Lung (tissue), 12 donors: Measurements from ENCODE around the gene C15orf62. TPM values are rescaled to one million over a fixed set of nuclear protein-coding genes. Genes with fewer than 3 reads are reported as not detected.

Experiments used
- ATAC-seq: fragments of 200-7000 bp; cut with Tn5 transposase; one replicate; pipeline ENCODE4 v1.9.1; 2020; ENCODE audit warnings: moderate number of reproducible peaks; ENCODE audit not compliant: insufficient read depth, low FRiP score
- DNase-seq, 3 donors: peaks; one replicate each; pipeline ENCODE4 v3.0.0-alpha.2; 2013 to 2017
- H3K27ac ChIP-seq, 2 donors: one replicate each; pipeline ENCODE4 v1.5.1; 2013; ENCODE audit warnings: mild to moderate bottlenecking in 2 of 2, moderate library complexity in 2 of 2, control low read depth in 1 of 2, inconsistent platforms in 1 of 2, low read depth in 1 of 2, low read length in 1 of 2
- H3K27me3 ChIP-seq, 3 donors: one replicate each; pipeline ENCODE4 v1.5.1; 2013; ENCODE audit warnings: low read length in 2 of 3; ENCODE audit not compliant: control insufficient read depth in 3 of 3, insufficient read depth in 3 of 3
- H3K36me3 ChIP-seq, 4 donors: one replicate each; pipeline ENCODE4 v1.5.1; 2013; ENCODE audit warnings: low read length in 4 of 4, mild to moderate bottlenecking in 1 of 4, moderate library complexity in 1 of 4; ENCODE audit not compliant: control insufficient read depth in 4 of 4, insufficient read depth in 4 of 4
- H3K4me1 ChIP-seq, 5 donors: one replicate each; pipeline ENCODE4 v1.5.1; 2013; ENCODE audit warnings: low read length in 5 of 5, mild to moderate bottlenecking in 2 of 5, moderate library complexity in 1 of 5; ENCODE audit not compliant: control insufficient read depth in 5 of 5, insufficient read depth in 5 of 5
- H3K4me3 ChIP-seq: one replicate; pipeline ENCODE4 v1.5.1; 2013; ENCODE audit warnings: mild to moderate bottlenecking, control low read depth, moderate library complexity
- H3K9ac ChIP-seq, 2 donors: one replicate each; pipeline ENCODE4 v1.5.1; 2013; ENCODE audit warnings: low read length in 2 of 2, control low read depth in 1 of 2; ENCODE audit not compliant: insufficient read depth in 1 of 2
- H3K9me3 ChIP-seq, 4 donors: one replicate each; pipeline ENCODE4 v1.5.1; 2013; ENCODE audit warnings: low read length in 3 of 4, mild to moderate bottlenecking in 1 of 4, moderate library complexity in 1 of 4; ENCODE audit not compliant: control insufficient read depth in 4 of 4, insufficient read depth in 3 of 4
- WGBS, 2 donors: extraction: QIAGEN DNeasy Blood & Tissue Kit; methylation state at CpG; one replicate each; pipeline ENCODE4 v1.1.7; 2013; 5-methylcytosine and 5-hydroxymethylcytosine counted together
- polyA plus RNA-seq, 2 donors: library from polyadenylated mRNA; stranded (reverse); fragments of 200-250 nt; gene quantifications; one replicate each; pipeline ENCODE4 v1.2.1, GENCODE V29; 2013
- total RNA-seq, 2 donors: library from RNA; depleted of rRNA in 1 of 2; stranded (reverse); fragments of >200 nt in 1 of 2; gene quantifications; one replicate each; pipeline ENCODE4 v1.2.1, GENCODE V29; 2014 to 2021
- TF ChIP-seq, protein P1 (sequence below): IDR thresholded peaks from 2 replicates; pipeline ENCODE4 v1.5.1; 2012; ENCODE audit warnings: mild to moderate bottlenecking; ENCODE audit errors: control extremely low read depth, extremely low read depth
- donor health status: control.
- donor health status: control.
- donor health status: Bipolar disorder and iron deficiency.
- donor health status: healthy.
- donor health status: DM: yes; HTN: yes; CAD: no.

Gene C15orf62
- total and polyA plus RNA-seq, 4 donors: 0.34 to 1.5 (median 0.73) TPM

DNA sequence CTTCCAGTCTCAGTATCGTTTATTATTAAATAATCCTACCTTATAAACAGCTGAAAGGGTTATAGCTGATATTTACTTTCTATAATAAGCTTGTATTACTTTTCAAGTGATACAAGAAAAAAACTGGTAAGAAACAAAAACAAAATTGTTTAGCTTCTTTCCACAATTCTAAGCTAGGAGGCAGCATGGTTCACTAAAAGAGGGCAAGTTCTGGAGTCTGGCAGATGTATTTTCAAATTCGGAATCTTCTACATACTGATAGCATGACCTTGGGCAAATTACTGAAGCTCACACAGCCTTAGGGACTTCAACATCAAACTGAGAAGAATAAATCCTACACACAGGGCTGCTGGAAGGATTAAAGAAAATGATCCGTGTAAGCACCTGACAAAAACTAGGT is 15.4 kb downstream of the C15orf62 start:
- H3K27me3 ChIP-seq: no peaks in the 10 kb centered on the region
- no peak for ATAC-seq
- H3K36me3 ChIP-seq: peaks cover 0 to 2% (median 0%) of the 10 kb centered on the region in 4 donors
- no peak for DNase-seq
- H3K4me1 ChIP-seq: peaks cover 6 to 23% (median 11%) of the 10 kb centered on the region in 5 donors
- 86 to 88% methylated on average over 3 of the region's 3 CpGs for WGBS, 2 donors
- H3K4me3 ChIP-seq: no peak overlapping the region
- no peak overlapping the region for H3K9ac ChIP-seq
- peak overlapping the region in 1 of 2 donors; percentile 46 for H3K27ac ChIP-seq
- no peaks in the 10 kb centered on the region for H3K9me3 ChIP-seq
- TF ChIP-seq, protein P1, sequence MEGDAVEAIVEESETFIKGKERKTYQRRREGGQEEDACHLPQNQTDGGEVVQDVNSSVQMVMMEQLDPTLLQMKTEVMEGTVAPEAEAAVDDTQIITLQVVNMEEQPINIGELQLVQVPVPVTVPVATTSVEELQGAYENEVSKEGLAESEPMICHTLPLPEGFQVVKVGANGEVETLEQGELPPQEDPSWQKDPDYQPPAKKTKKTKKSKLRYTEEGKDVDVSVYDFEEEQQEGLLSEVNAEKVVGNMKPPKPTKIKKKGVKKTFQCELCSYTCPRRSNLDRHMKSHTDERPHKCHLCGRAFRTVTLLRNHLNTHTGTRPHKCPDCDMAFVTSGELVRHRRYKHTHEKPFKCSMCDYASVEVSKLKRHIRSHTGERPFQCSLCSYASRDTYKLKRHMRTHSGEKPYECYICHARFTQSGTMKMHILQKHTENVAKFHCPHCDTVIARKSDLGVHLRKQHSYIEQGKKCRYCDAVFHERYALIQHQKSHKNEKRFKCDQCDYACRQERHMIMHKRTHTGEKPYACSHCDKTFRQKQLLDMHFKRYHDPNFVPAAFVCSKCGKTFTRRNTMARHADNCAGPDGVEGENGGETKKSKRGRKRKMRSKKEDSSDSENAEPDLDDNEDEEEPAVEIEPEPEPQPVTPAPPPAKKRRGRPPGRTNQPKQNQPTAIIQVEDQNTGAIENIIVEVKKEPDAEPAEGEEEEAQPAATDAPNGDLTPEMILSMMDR: no peak

DNA sequence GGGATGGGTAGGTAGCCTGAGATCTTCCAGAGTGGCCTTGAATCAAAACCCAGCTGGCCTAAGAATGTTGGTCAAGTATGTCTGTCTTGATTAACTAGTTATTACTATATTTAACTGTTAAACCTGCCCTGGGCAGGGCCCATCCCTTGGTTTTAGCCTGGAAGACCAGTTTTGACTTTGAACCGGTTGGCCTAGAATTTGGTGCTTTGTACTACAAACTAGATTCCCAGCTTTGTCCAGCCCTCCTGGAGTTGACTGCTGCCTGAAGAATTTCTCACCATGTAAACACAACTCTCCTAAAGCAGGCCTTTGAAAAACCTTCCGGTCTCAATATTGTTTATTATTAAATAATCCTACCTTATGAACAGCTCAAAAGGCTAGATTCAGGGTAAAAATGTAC is 16.0 kb downstream of the C15orf62 start:
- Histone ChIP-seq H3K4me1 (peaks cover 6 to 23% (median 11%) of the 10 kb centered on the region in 5 donors), H3K4me3 (no peak overlapping the region), H3K27ac (peak overlapping the region in 1 of 2 donors; percentile 46), H3K36me3 (peaks cover 0 to 4% (median 0%) of the 10 kb centered on the region in 4 donors), H3K9me3 (no peaks in the 10 kb centered on the region), H3K9ac (no peak overlapping the region), H3K27me3 (no peaks in the 10 kb centered on the region)
- 63 to 82% methylated on average over 2 of the region's 2 CpGs for WGBS, 2 donors
- ATAC-seq (no peak), DNase-seq (peak in 2 of 3 donors; percentile 35 to 55)
- TF ChIP-seq, protein P1: no peak

DNA sequence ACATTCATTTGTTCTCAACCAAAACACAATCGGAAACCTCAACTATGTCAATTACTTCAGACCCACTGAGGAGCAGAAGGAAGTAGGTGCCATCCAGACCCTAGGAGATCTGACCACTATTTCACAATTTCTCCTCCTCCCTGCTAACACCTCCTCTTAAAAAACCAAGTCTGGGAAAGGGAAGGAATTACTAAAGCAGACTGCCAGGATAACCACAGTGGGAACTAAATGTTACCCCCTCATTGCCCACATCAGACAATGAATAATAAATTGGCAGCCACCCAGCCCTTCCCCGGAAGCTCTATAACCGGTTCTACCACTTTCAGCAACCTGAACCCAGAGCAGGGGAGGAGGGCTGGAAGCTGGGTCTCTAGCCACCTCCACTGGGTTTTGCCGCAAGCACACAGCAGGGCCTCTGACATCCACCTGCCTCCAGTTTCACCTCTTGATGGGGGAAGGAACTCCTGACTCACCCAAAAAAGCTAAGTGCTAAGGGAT is 17.6 kb downstream of the C15orf62 start:
- no peaks in the 10 kb centered on the region for H3K27me3 ChIP-seq
- ATAC-seq (peak; percentile 43), DNase-seq (peak; percentile 69 to 81 (median 76))
- WGBS, 2 donors: 9 to 14% methylated on average over 4 of the region's 4 CpGs
- no peak overlapping the region for H3K9ac ChIP-seq
- peak overlapping the region in 1 of 2 donors; percentile 49 for H3K27ac ChIP-seq
- no peak overlapping the region for H3K4me3 ChIP-seq
- H3K36me3 ChIP-seq: peaks cover 0 to 5% (median 0%) of the 10 kb centered on the region in 4 donors
- TF ChIP-seq, protein P1: no peak
- H3K4me1 ChIP-seq: peaks cover 6 to 23% (median 11%) of the 10 kb centered on the region in 5 donors
- H3K9me3 ChIP-seq: no peaks in the 10 kb centered on the region

DNA sequence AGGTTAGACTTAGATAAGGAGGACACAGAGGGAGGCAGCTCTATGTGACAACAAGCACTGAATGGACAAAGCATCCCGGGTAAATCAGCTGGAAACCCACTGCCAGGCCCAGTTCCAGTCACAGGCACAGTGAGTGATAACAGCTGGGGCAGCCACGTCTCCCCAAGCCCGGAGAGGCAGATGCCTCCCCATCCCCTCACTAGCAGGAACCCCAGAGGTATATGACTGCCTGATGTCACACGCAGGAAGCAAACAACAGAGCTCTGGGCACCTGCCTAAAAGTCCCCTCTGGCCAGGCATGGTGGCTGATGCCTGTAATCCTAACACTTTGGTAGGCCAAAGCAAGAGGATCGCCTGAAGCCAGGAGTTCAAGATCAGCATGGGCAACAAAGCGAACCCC is 18.2 kb downstream of the C15orf62 start:
- no peaks in the 10 kb centered on the region for H3K9me3 ChIP-seq
- peak overlapping the region in 1 of 2 donors; percentile 75 for H3K27ac ChIP-seq
- 69% methylated on average over 6 of the region's 6 CpGs for WGBS, 2 donors
- peaks cover 0 to 8% (median 0%) of the 10 kb centered on the region in 4 donors for H3K36me3 ChIP-seq
- peak overlapping the region in 1 of 2 donors; percentile 60 for H3K9ac ChIP-seq
- TF ChIP-seq, protein P1: no peak
- DNase-seq: peak in 1 of 3 donors; percentile 22
- H3K4me1 ChIP-seq: peaks cover 6 to 23% (median 11%) of the 10 kb centered on the region in 5 donors
- no peak overlapping the region for H3K4me3 ChIP-seq
- ATAC-seq: no peak
- H3K27me3 ChIP-seq: no peaks in the 10 kb centered on the region
